A549 (cell line): ENCODE data around the gene SYCP3. TPM values are rescaled to one million over a fixed set of nuclear protein-coding genes. Genes with fewer than 3 reads are reported as not detected.

ENCODE experiments used
- ATAC-seq, 2 experiments: fragments of 200-7000 bp in 1 of 2; fragments of >200 bp in 1 of 2; cut with Nextera tagmentation in 1 of 2; cut with Tn5 transposase in 1 of 2; 3 replicates each; pipeline versions ENCODE4 v1.8.0 to v1.9.1; 2018 to 2020; ENCODE audit warnings: mild to moderate bottlenecking in 1 of 2, moderate library complexity in 1 of 2
- CTCF ChIA-PET: fragments of 300-600 bp; sonication (Branson Sonifier 250); formaldehyde crosslinking; extraction: SDS; loops from one replicate; lab custom pipeline; 2021; ENCODE audit warnings: antibody characterized with exemption, inconsistent platforms; lab: Yijun Ruan, JAX
- POLR2A ChIA-PET: fragments of 350-600 bp; formaldehyde crosslinking; extraction: SDS; loops from one replicate; lab custom pipeline; 2021; ENCODE audit warnings: antibody characterized with exemption, inconsistent platforms; lab: Yijun Ruan, JAX
- DNase-seq, 2 experiments: peaks; one replicate each; pipeline versions ENCODE4 v3.0.0 to v3.0.0-alpha.2; 2011 to 2016; ENCODE audit warnings: low read depth in 1 of 2, low spot score in 1 of 2
- FAIRE-seq: peaks from 2 replicates; lab custom pipeline; 2011; peaks lifted over from hg19 to GRCh38; lab: Jason Lieb, UNC
- H3K27ac ChIP-seq, 2 experiments: fragments of >200 bp; sonication (Bioruptor Twin); formaldehyde crosslinking; 3 replicates each; pipeline ENCODE4 v1.5.1; 2016 to 2017
- H3K4me1 ChIP-seq: fragments of >200 bp; sonication (Bioruptor Twin); formaldehyde crosslinking; 3 replicates; pipeline ENCODE4 v1.6.1; 2016
- H3K4me2 ChIP-seq: fragments of >200 bp; sonication (Bioruptor Twin); formaldehyde crosslinking; 3 replicates; pipeline ENCODE4 v1.6.1; 2016
- H3K4me3 ChIP-seq: fragments of >200 bp; sonication (Bioruptor Twin); formaldehyde crosslinking; 3 replicates; pipeline ENCODE4 v1.5.1; 2016
- H3K9me3 ChIP-seq: fragments of >200 bp; sonication (Bioruptor Twin); formaldehyde crosslinking; 3 replicates; pipeline ENCODE4 v1.6.1; 2016
- CBX8 ChIP-seq: fragments of 200-600 bp; sonication (generic); IDR thresholded peaks from 2 replicates; pipeline ENCODE4 v1.6.1; 2016
- CEBPB ChIP-seq, 2 experiments: fragments of >200 bp in 1 of 2; sonication (Bioruptor Twin) in 1 of 2; formaldehyde crosslinking in 1 of 2; IDR thresholded peaks; 2 replicates each; pipeline ENCODE4 v1.6.1; 2012 to 2016
- CHD2 ChIP-seq: fragments of 150-350 bp; IDR thresholded peaks from 2 replicates; pipeline ENCODE4 v1.6.1; 2014; ENCODE audit warnings: low read length; ENCODE audit not compliant: partially characterized antibody
- CHD4 ChIP-seq: fragments of 200-600 bp; sonication (generic); IDR thresholded peaks from 2 replicates; pipeline ENCODE4 v1.6.1; 2016; ENCODE audit warnings: antibody characterized with exemption, mild to moderate bottlenecking, borderline replicate concordance
- E2F6 ChIP-seq: IDR thresholded peaks from 2 replicates; pipeline ENCODE4 v1.6.1; 2012; ENCODE audit warnings: low read depth, borderline replicate concordance
- EHF ChIP-seq: fragments of 250-450 bp; sonication (Bioruptor Pico); IDR thresholded peaks from 2 replicates; pipeline ENCODE4 v1.5.0; 2020; ENCODE audit warnings: mild to moderate bottlenecking
- EHMT2 ChIP-seq: fragments of 200-600 bp; sonication (generic); IDR thresholded peaks from 2 replicates; pipeline ENCODE4 v1.6.1; 2016; ENCODE audit warnings: antibody characterized with exemption, low read depth, mild to moderate bottlenecking, moderate library complexity
- EP300 ChIP-seq, 2 experiments: fragments of >200 bp; sonication (Bioruptor Twin); formaldehyde crosslinking; IDR thresholded peaks; 2 replicates in 1 of 2; 3 replicates in 1 of 2; pipeline ENCODE4 v1.6.1; 2016 to 2017
- FOSB ChIP-seq: fragments of 250-450 bp; sonication (Bioruptor Pico); IDR thresholded peaks from 2 replicates; pipeline ENCODE4 v1.5.0; 2020; ENCODE audit warnings: mild to moderate bottlenecking, moderate library complexity
- FOSL2 ChIP-seq, 2 experiments: fragments of 450-650 bp in 1 of 2; fragments of >200 bp in 1 of 2; sonication (Bioruptor Twin) in 1 of 2; formaldehyde crosslinking; IDR thresholded peaks; 2 replicates each; pipeline versions ENCODE4 v1.5.0 to v1.6.1; 2016 to 2020; ENCODE audit warnings: mild to moderate bottlenecking in 1 of 2, moderate library complexity in 1 of 2
- FOXS1 ChIP-seq: fragments of 250-450 bp; sonication (Bioruptor Pico); IDR thresholded peaks from 2 replicates; pipeline ENCODE4 v1.5.0; 2020; ENCODE audit warnings: mild to moderate bottlenecking, moderate library complexity
- HEYL ChIP-seq: fragments of 250-450 bp; sonication (Bioruptor Pico); IDR thresholded peaks from 2 replicates; pipeline ENCODE4 v1.8.0; 2021; ENCODE audit warnings: mild to moderate bottlenecking, moderate library complexity
- HMGXB4 ChIP-seq: fragments of 250-450 bp; sonication (Bioruptor Pico); IDR thresholded peaks from 2 replicates; pipeline ENCODE4 v1.5.0; 2021; ENCODE audit warnings: mild to moderate bottlenecking, moderate library complexity, borderline replicate concordance
- HOXB5 ChIP-seq: fragments of 250-450 bp; sonication (Bioruptor Pico); IDR thresholded peaks from 2 replicates; pipeline ENCODE4 v1.5.0; 2020; ENCODE audit warnings: mild to moderate bottlenecking, moderate library complexity
- JUNB ChIP-seq: fragments of >200 bp; sonication (Bioruptor Twin); formaldehyde crosslinking; IDR thresholded peaks from 2 replicates; pipeline ENCODE4 v1.6.1; 2016
- NR3C1 ChIP-seq: fragments of >200 bp; sonication (Bioruptor Twin); formaldehyde crosslinking; IDR thresholded peaks from 3 replicates; pipeline ENCODE4 v1.6.1; 2017
- POLR2AphosphoS2 ChIP-seq: conservative IDR thresholded peaks from 2 replicates; pipeline ENCODE4 v1.6.1; 2012; ENCODE audit warnings: low read length, improper control_type of control experiment, inconsistent platforms
- RFX5 ChIP-seq: fragments of 450-650 bp; IDR thresholded peaks from 2 replicates; pipeline ENCODE4 v1.7.1; 2014; ENCODE audit warnings: antibody characterized with exemption, mild to moderate bottlenecking, moderate library complexity
- SMC3 ChIP-seq: fragments of >200 bp; sonication (Bioruptor Twin); formaldehyde crosslinking; IDR thresholded peaks from 3 replicates; pipeline ENCODE4 v1.6.1; 2018; ENCODE audit warnings: inconsistent platforms
- TP53 ChIP-seq: fragments of 250-450 bp; sonication (Bioruptor Pico); IDR thresholded peaks from 2 replicates; pipeline ENCODE4 v1.5.0; 2021; ENCODE audit warnings: mild to moderate bottlenecking, moderate library complexity
- WGBS: methylation state at CpG from one replicate; pipeline ENCODE4 v1.1.6; 2017; ENCODE audit errors: missing lambda C conversion rate; 5-methylcytosine and 5-hydroxymethylcytosine counted together
- polyA plus RNA-seq, 4 experiments: library from polyadenylated mRNA; depleted of rRNA in 3 of 4; stranded (reverse); fragments of >200 nt; fragmentation: RNase III in 1 of 4; extraction: RNeasy Plus Mini Kit Qiagen cat#74134 plus additional on column Dnase treatment in 1 of 4; gene quantifications; 2 replicates in 3 of 4; 3 replicates in 1 of 4; pipeline ENCODE4 v1.2.3, GENCODE V29; 2011 to 2017
- TF ChIP-seq, protein P1 (sequence below): IDR thresholded peaks from 2 replicates; pipeline ENCODE4 v1.6.1; 2012
- TF ChIP-seq, protein P2 (sequence below): fragments of >200 bp; sonication (Bioruptor Twin); formaldehyde crosslinking; IDR thresholded peaks from 3 replicates; pipeline ENCODE4 v1.5.1; 2016
- TF ChIP-seq, protein P3 (sequence below): fragments of 250-450 bp; sonication (Bioruptor Pico); IDR thresholded peaks from 2 replicates; pipeline ENCODE4 v1.5.0; 2020; ENCODE audit warnings: low read depth, mild to moderate bottlenecking, moderate library complexity

The SYCP3 gene
- polyA plus RNA-seq, 2 of the 4 experiments (the other 2 are of a cell fraction), result 0.14 to 0.27 TPM

GRCh38 chr12:101713059-101713682 lies 26.1 kb downstream of the SYCP3 start (continued):
- TF ChIP-seq HMGXB4 (CRISPR knock-in tag), result no peak
- TF ChIP-seq FOSB (CRISPR knock-in tag), result no peak
- no peak for TF ChIP-seq HOXB5 (CRISPR knock-in tag)
- no peak for TF ChIP-seq EHMT2
- TF ChIP-seq FOXS1, result no peak

GRCh38 chr12:101710288-101710687 lies 29.0 kb downstream of the SYCP3 start:
- H3K9me3 ChIP-seq, result no peaks in the 10 kb centered on the region
- WGBS, result 93% methylated on average over 4 of the region's 4 CpGs
- ATAC-seq, result no peak
- no peak overlapping the region for H3K27ac ChIP-seq
- H3K4me2 ChIP-seq, result no peak overlapping the region
- no peak overlapping the region for H3K4me3 ChIP-seq
- FAIRE-seq, result no peak
- TF ChIP-seq FOSL2 (IDR thresholded peaks at IDR 0.05), result no peak
- no peak for TF ChIP-seq FOSL2 (CRISPR knock-in tag; IDR thresholded peaks at IDR 0.05)
- CTCF ChIA-PET, result no interaction called here
- peaks cover 5% of the 10 kb centered on the region; the same call in 2 of the 3 replicates for H3K4me1 ChIP-seq
- POLR2A ChIA-PET, result no interaction called here
- no peak for DNase-seq

GRCh38 chr12:101707131-101707782 lies 32.0 kb downstream of the SYCP3 start:
- no peak overlapping the region for H3K4me2 ChIP-seq
- DNase-seq, result no peak
- no peaks in the 10 kb centered on the region; the same call in 2 of the 3 replicates for H3K4me1 ChIP-seq
- ChIA-PET CTCF (interaction anchor here (1.1 kb wide), 1 partner anchor 9 kb away, joined by 4 read pairs; no protein-coding TSS in a partner anchor), POLR2A (no interaction called here)
- FAIRE-seq, result no peak
- TF ChIP-seq JUNB (no peak), E2F6 (no peak), CHD4 (no peak), CHD2 (no peak), HOXB5 (CRISPR knock-in tag) (no peak), POLR2AphosphoS2 (no peak), HEYL (CRISPR knock-in tag) (no peak), SMC3 (no peak), CEBPB (IDR thresholded peaks at IDR 0.05) (no peak), NR3C1 (no peak), TP53 (CRISPR knock-in tag) (no peak), EHMT2 (no peak), CBX8 (no peak)
- H3K27ac ChIP-seq, result no peak overlapping the region
- peak in 1 of 2 experiments; percentile 25; a peak in 1 of 6 replicates for ATAC-seq
- H3K4me3 ChIP-seq, result no peak overlapping the region
- H3K9me3 ChIP-seq, result no peaks in the 10 kb centered on the region

DNA sequence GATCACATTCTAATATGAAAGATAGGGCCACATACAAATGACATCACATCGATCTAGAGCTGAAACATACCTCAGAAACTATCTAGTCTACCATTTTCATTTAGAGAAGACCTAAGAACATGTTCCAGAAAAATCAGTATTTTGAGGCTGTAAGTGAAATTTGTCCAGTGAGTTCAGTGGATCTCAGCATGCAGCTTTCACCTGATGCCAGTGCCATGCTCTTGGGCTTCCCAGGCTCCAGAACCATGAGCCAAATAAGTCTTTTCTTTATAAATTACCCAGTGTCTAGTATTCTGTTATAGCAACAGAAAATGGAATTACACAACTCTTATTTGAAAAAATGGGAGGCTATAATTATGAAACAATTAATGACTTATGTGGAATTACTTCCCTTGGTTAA lies 32.9 kb downstream of the SYCP3 start:
- 98% methylated on average over 1 of the region's 1 CpG for WGBS
- POLR2A ChIA-PET, result no interaction called here

More for the DNA sequence above, 32.9 kb downstream of the SYCP3 start:
- no peak for TF ChIP-seq EP300 (IDR thresholded peaks at IDR 0.05)
- no peak for TF ChIP-seq NR3C1
- no peak for TF ChIP-seq CBX8
- TF ChIP-seq, protein P1, sequence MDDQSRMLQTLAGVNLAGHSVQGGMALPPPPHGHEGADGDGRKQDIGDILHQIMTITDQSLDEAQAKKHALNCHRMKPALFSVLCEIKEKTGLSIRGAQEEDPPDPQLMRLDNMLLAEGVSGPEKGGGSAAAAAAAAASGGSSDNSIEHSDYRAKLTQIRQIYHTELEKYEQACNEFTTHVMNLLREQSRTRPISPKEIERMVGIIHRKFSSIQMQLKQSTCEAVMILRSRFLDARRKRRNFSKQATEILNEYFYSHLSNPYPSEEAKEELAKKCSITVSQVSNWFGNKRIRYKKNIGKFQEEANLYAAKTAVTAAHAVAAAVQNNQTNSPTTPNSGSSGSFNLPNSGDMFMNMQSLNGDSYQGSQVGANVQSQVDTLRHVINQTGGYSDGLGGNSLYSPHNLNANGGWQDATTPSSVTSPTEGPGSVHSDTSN, result no peak
- TF ChIP-seq E2F6, result no peak
- no peak for TF ChIP-seq EHF (CRISPR knock-in tag)
- TF ChIP-seq, protein P2, sequence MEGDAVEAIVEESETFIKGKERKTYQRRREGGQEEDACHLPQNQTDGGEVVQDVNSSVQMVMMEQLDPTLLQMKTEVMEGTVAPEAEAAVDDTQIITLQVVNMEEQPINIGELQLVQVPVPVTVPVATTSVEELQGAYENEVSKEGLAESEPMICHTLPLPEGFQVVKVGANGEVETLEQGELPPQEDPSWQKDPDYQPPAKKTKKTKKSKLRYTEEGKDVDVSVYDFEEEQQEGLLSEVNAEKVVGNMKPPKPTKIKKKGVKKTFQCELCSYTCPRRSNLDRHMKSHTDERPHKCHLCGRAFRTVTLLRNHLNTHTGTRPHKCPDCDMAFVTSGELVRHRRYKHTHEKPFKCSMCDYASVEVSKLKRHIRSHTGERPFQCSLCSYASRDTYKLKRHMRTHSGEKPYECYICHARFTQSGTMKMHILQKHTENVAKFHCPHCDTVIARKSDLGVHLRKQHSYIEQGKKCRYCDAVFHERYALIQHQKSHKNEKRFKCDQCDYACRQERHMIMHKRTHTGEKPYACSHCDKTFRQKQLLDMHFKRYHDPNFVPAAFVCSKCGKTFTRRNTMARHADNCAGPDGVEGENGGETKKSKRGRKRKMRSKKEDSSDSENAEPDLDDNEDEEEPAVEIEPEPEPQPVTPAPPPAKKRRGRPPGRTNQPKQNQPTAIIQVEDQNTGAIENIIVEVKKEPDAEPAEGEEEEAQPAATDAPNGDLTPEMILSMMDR, result no peak
- TF ChIP-seq, protein P3, sequence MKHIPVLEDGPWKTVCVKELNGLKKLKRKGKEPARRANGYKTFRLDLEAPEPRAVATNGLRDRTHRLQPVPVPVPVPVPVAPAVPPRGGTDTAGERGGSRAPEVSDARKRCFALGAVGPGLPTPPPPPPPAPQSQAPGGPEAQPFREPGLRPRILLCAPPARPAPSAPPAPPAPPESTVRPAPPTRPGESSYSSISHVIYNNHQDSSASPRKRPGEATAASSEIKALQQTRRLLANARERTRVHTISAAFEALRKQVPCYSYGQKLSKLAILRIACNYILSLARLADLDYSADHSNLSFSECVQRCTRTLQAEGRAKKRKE (CRISPR knock-in tag), result no peak
- no peak for TF ChIP-seq RFX5
- TF ChIP-seq, all 56 proteins: peak for 0
- Histone ChIP-seq H3K27ac (no peak overlapping the region), H3K4me2 (no peak overlapping the region), H3K9me3 (no peaks in the 10 kb centered on the region), H3K4me1 (no peaks in the 10 kb centered on the region; the same call in 2 of the 3 replicates), H3K4me3 (no peak overlapping the region)
- DNase-seq, result no peak
- FAIRE-seq, result no peak
- CTCF ChIA-PET, result interaction anchor here (0.7 kb wide), 1 partner anchor 17 kb away, joined by 3 read pairs; no protein-coding TSS in a partner anchor
- ATAC-seq, result no peak
